K562 (cell line): Measurements from ENCODE around the gene FAM83G. TPM values are rescaled to one million over a fixed set of nuclear protein-coding genes. Genes with fewer than 3 reads are reported as not detected.

ENCODE experiments used
- ETV5 ChIP-seq: sonication (generic); formaldehyde crosslinking; IDR thresholded peaks from 2 replicates; pipeline ENCODE4 v1.4.0; 2020; ENCODE audit warnings: low read depth, mild to moderate bottlenecking, missing genetic modification reagents
- HMG20B ChIP-seq: fragments of 250-450 bp; sonication (Bioruptor Pico); IDR thresholded peaks from 2 replicates; pipeline ENCODE4 v1.5.0; 2021; ENCODE audit warnings: mild to moderate bottlenecking
- PKNOX1 ChIP-seq: fragments of 450-650 bp; IDR thresholded peaks from 2 replicates; pipeline ENCODE4 v1.6.1; 2016
- ZNF165 ChIP-seq: fragments of 250-450 bp; sonication (Bioruptor Pico); IDR thresholded peaks from 2 replicates; pipeline ENCODE4 v1.4.0; 2020; ENCODE audit warnings: borderline replicate concordance
- polyA plus RNA-seq, 8 experiments: library from polyadenylated mRNA; depleted of rRNA in 4 of 8; stranded (reverse) in 5 of 8; unstranded in 3 of 8; fragments of >200 nt; fragmentation: Nextera tagmentation in 2 of 8; fragmentation: Illumina TruSeq in 1 of 8; extraction: Ambion mirVana in 2 of 8; extraction: Trizol in 1 of 8; gene quantifications; 2 replicates each; pipeline versions ENCODE4 v1.2.1 to v1.2.3, GENCODE V29; 2011 to 2014; ENCODE audit warnings: inconsistent platforms in 1 of 8, missing spikeins in 1 of 8
- total RNA-seq, 7 experiments: library from RNA; depleted of rRNA in 6 of 7; stranded (reverse); fragments of >200 nt in 6 of 7; fragmentation: Illumina TruSeq in 2 of 7; extraction: Trizol in 2 of 7; gene quantifications; 2 replicates each; pipeline versions ENCODE4 v1.2.1 to v1.2.3, GENCODE V29; 2011 to 2021; ENCODE audit warnings: low replicate concordance in 1 of 7
- TF ChIP-seq, protein P1 (sequence below): fragments of 150-350 bp; conservative IDR thresholded peaks from 2 replicates; pipeline ENCODE4 v1.6.1; 2014; ENCODE audit warnings: low read length
- TF ChIP-seq, protein P2 (sequence below): fragments of 250-450 bp; sonication (Bioruptor Pico); IDR thresholded peaks from 2 replicates; pipeline ENCODE4 v1.4.0; 2020; ENCODE audit warnings: mild to moderate bottlenecking

FAM83G gene
- total and polyA plus RNA-seq, 9 of the 15 experiments (the other 6 are each of a cell fraction or from before 2014, with no cell fraction given): 0.04 to 10.3 (median 4.5) TPM; not detected in 1

- TF ChIP-seq ZNF165 (no peak), HMG20B (no peak), ETV5 (CRISPR knock-in tag) (no peak), PKNOX1 (no peak)
- TF ChIP-seq, protein P1, sequence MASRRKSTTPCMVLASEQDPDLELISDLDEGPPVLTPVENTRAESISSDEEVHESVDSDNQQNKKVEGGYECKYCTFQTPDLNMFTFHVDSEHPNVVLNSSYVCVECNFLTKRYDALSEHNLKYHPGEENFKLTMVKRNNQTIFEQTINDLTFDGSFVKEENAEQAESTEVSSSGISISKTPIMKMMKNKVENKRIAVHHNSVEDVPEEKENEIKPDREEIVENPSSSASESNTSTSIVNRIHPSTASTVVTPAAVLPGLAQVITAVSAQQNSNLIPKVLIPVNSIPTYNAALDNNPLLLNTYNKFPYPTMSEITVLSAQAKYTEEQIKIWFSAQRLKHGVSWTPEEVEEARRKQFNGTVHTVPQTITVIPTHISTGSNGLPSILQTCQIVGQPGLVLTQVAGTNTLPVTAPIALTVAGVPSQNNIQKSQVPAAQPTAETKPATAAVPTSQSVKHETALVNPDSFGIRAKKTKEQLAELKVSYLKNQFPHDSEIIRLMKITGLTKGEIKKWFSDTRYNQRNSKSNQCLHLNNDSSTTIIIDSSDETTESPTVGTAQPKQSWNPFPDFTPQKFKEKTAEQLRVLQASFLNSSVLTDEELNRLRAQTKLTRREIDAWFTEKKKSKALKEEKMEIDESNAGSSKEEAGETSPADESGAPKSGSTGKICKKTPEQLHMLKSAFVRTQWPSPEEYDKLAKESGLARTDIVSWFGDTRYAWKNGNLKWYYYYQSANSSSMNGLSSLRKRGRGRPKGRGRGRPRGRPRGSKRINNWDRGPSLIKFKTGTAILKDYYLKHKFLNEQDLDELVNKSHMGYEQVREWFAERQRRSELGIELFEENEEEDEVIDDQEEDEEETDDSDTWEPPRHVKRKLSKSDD: no peak
- TF ChIP-seq, protein P2, sequence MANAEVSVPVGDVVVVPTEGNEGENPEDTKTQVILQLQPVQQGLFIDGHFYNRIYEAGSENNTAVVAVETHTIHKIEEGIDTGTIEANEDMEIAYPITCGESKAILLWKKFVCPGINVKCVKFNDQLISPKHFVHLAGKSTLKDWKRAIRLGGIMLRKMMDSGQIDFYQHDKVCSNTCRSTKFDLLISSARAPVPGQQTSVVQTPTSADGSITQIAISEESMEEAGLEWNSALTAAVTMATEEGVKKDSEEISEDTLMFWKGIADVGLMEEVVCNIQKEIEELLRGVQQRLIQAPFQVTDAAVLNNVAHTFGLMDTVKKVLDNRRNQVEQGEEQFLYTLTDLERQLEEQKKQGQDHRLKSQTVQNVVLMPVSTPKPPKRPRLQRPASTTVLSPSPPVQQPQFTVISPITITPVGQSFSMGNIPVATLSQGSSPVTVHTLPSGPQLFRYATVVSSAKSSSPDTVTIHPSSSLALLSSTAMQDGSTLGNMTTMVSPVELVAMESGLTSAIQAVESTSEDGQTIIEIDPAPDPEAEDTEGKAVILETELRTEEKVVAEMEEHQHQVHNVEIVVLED (CRISPR knock-in tag): no peak
Measured at GRCh38 chr17:18946536-18946935, 58.0 kb downstream of the FAM83G start (continued).
